ENCODE measurements around the gene DCAF7.

Gene DCAF7

DNA sequence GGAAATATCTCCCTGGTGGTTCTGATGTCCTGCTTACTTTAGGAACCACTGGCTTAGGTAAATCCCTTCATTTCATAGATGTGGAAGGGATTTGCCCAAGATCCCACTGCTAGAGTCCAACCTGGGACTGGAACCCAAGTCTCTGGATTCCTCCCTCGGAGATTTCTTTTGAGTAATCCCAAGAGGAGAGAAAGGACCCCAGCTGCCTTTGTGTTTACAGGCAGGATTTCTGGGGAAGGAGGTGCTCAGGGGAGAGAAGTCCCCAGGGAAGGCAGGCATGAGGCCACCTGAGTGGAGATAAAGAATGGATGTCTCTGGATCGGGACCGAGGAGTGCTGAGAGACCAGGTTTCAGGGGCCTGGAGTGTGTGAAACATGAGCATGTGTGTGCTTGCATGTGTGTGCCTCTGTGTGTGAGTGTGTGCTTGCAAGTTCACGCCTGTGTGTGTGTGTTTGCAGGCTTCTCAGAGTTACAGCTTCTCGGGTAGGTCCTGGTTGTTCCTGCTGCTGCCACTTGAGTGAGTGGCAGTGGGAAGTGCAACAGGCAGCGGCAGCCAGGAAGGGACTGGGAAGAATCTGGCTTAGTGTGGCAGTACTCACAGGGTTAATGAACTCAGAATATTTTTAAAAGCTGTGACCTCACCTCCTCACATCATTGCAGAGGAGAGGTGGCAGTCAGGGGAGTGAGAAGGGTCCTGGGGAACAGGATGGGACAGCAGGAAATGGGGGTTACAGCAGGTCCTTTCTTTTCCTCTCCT, 24.9 kb upstream of the DCAF7 start:
- DNase-seq (ENCODE audit: low spot score) = no peak

DNA sequence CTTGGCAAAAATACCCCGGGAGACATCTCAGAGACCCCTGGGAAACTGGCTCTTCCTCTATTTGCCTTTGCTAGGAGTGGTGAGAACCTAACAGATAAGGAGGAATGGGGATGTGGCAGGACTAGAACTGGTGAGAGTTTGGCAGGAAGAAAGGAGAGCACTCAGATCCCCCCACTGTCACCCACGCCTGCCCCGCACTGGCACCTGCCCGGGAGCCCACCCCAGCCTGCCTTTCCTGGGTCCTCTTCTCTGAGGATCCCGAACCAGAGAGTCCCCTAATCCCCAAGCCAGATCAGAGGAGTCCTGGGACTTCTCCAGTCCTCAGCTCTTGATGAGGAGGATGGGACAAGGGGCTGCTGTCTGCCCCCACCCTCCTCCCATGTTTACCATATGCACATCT, 23.4 kb upstream of the DCAF7 start:
- DNase-seq (ENCODE audit: low spot score) = no peak

DNA sequence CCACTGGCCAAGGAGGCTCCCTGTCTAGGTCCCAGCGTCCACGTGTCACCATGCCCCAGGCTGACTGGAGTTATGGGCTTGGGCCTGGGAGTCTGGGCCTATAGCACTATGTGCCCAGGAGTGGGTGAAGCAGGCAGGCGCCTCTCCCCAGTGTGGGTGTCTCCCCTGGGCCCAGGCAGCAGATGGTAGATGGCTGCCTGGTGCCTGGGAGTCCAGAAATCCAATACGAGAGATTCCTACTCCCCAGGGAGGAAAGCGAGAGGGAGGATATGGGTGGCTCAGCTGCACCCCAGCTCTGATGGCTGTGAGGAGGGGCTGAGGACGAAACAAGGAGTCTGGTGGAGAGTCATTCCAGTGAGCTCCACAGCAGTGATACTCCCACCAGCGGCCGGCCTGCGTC, 22.1 kb upstream of the DCAF7 start:
- no peak for DNase-seq (ENCODE audit: low spot score)

DNA sequence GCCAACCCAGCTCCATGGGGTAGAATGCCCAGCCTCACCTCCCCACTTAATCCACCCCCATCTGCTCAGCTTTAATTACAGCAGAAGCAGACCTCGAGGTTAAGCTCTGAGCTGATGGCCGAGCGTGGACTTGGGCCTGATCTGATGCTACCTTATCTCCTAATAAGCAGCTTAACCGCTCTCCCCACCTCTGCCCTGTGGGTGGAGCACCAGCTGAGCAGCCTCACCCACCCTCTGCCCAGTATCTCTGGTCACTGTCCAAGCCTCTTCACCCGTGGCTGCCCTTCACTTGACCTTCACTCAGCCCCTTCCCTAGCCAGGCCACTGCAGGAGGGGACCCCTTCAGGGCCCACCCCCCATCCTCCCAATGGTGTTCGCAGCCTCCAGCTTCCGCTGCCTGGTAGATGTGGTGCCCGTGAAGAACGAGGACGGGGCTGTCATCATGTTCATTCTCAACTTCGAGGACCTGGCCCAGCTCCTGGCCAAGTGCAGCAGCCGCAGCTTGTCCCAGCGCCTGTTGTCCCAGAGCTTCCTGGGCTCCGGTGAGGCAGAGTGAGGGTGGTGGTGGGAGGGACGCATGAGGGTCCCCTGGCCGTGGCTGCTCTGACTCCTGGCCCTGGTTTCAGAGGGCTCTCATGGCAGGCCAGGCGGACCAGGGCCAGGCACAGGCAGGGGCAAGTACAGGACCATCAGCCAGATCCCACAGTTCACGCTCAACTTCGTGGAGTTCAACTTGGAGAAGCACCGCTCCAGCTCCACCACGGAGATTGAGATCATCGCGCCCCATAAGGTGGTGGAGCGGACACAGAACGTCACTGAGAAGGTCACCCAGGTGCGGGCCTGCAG, 20.3 kb upstream of the DCAF7 start:
- DNase-seq (ENCODE audit: low spot score) = no peak

DNA sequence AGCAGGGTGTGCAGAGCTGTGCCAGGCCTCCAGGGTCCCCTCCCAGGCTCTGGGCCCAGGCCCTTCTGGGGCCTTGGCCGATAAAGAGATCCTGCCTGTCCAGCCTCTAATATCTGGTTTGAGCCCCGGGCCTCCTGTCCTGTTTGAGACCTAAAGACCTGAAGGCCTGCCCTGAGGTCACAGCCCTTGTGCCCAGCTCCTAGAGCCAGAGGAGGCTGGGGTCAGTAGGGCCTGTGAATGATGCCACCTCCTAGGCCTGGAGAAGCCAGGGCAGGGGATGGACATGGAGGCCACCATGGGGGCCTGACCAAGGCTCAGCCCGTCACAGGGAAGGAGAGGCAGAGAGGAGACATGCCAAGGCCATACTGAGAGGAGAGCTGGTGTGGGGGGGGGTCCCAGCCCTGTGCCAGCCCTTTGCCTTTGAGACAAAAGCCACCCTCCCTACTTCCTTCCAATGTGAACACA, 19.7 kb upstream of the DCAF7 start:
- DNase-seq (ENCODE audit: low spot score) = no peak

DNA sequence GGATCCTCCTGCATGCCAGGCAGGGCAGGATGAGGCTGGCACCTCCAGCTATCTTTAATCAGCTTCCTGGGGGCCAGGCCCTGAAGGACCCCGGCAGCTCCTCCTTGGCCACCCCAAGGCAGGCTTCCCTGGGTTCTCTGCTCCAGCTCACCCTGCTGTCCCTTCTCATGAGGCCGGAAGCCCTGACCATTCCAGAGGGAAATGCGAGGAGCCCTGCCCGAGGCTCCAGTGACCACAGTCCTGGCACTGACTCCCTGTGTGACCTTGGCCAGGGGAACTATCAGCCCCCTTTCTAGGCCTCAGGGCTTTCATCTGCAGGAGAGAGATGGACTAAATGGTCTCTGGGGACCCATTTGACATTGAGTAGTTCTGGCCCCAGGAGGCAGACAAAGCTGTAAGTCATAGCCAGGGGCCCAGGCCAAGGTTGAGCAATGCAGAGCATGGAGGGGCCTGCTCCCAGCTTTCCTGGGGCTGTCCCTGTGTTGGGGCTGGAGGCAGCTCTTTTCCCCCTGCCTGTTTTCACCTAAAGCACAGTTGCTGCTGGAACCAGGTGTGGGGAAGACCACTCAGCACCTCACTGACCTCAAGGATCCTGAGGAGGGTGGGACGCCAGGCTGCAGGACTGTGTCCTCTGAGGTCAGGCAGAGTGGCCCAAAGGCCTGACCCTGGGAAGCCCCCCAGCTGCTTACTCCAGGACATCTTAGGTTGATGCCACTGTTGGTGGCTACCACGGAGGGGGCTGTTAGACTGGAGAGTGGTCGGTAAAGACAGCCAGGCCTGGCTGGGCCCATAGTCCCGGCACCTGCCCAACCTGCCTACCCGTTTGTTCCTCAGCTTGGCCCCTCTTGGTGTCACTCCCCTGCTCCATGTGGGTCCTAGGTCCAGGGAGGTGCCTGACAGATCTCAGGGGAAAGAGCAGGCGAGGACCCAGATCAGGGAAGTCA, 19.0 kb upstream of the DCAF7 start:
- DNase-seq (ENCODE audit: low spot score) = no peak

DNA sequence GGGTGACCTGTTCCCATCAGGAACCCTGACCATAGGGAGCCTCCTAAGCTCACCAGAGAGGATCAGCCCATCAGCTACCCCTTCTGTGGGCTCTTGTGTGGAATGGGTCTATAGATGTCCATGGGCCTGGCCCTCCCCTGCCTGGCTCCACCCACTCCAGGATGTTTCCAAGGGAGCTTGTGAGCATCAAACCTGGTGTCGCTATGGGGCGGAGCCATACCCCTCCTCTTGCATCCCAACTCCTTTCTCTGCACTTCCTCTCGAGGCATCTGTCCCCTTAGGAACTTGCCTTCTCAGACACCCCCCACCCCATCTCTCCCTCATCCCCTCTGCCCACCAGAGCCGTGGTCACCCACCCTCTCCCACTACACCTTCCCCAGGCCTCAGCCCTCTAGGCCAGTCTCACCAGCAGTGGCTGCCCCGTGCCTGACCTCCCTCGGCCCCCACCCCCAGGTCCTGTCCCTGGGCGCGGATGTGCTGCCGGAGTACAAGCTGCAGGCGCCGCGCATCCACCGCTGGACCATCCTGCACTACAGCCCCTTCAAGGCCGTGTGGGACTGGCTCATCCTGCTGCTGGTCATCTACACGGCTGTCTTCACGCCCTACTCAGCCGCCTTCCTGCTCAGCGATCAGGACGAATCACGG, 16.7 kb upstream of the DCAF7 start:
- DNase-seq (ENCODE audit: low spot score) = no peak

DNA sequence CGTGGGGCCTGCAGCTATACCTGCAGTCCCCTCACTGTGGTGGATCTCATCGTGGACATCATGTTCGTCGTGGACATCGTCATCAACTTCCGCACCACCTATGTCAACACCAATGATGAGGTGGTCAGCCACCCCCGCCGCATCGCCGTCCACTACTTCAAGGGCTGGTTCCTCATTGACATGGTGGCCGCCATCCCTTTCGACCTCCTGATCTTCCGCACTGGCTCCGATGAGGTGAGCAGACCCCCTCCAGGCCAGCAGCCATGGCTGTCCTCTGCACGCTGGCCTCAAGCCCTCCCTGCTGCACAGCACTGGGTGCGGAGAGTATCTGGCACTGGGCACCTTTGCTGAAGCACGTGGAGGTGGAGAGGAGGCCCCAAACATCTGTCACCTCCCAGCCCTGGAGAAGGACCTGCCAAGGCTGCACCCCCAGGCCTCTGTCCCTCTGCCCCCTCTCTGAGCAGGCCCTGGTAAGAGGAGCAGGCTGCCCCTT, 16.2 kb upstream of the DCAF7 start:
- no peak for DNase-seq (ENCODE audit: low spot score)

DNA sequence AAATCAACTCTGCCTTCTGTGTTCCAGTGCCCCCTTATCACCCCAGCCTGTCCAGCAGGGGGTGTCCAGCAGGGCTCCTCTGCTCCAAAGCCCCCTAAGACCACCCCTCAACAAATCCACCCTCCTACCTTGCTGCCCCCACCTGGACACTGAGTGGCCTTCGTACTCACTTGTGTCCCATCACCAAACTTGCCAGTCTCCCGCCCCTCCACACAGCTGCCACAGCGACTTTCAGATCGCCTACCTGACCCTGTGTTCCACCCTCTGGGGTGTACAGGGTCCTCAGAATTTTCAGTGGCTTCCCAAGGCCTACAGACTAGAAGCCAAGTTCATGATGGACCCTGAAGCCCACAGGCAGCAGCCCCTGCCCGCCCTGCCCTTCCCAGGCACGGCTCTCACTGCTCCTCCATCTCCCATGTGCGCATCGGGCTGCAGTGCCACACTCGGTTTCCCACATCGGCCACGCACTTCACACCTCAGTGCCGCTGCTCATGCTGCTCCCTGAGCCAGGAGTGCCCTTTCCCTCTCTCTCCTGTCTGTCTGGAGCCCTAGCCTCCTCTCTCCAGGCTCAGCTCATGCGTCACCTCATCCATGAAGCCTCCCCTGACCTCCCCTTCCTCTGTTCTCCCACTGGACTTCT, 15.3 kb upstream of the DCAF7 start:
- DNase-seq (ENCODE audit: low spot score) = no peak

DNA sequence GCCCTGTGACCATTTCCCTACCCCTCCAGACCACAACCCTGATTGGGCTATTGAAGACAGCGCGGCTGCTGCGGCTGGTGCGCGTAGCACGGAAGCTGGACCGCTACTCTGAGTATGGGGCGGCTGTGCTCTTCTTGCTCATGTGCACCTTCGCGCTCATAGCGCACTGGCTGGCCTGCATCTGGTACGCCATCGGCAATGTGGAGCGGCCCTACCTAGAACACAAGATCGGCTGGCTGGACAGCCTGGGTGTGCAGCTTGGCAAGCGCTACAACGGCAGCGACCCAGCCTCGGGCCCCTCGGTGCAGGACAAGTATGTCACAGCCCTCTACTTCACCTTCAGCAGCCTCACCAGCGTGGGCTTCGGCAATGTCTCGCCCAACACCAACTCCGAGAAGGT, 14.6 kb upstream of the DCAF7 start:
- no peak for DNase-seq (ENCODE audit: low spot score)

DNA sequence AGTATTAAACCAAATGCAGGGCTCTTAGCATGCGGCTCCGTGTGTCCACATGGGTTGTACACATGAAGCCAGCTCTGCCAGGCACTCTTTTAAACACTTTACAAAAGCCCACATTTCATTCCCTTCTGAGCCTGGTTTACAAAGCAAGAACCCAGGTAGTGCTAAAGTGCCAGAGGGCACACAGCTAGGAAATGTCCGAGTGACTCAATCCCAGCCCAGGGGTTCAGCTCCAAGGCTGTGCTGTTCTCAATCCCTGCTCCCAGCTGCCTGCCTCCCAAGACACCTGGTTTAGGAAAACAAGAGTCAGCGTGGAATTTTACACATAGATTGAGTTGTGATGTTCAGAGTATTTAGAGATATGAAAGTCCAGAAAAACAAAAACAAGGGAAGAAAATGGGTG, 13.3 kb upstream of the DCAF7 start:
- DNase-seq (ENCODE audit: low spot score) = no peak

DNA sequence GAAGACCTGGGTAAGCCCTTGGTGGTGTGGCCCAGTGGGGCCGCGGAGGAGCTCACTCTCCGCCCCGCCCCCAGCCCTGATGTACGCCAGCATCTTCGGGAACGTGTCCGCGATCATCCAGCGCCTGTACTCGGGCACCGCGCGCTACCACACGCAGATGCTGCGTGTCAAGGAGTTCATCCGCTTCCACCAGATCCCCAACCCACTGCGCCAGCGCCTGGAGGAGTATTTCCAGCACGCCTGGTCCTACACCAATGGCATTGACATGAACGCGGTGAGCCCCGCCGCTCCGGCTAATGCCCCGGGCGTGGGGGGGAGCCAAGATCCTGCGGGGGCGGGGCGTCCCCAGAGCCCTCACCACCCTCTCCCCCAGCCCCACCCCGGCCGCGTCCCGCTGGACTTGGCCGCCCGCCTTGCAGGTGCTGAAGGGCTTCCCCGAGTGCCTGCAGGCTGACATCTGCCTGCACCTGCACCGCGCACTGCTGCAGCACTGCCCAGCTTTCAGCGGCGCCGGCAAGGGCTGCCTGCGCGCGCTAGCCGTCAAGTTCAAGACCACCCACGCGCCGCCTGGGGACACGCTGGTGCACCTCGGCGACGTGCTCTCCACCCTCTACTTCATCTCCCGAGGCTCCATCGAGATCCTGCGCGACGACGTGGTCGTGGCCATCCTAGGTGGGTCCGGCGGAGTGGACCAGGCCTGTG, 12.1 kb upstream of the DCAF7 start:
- DNase-seq (ENCODE audit: low spot score) = no peak

DNA sequence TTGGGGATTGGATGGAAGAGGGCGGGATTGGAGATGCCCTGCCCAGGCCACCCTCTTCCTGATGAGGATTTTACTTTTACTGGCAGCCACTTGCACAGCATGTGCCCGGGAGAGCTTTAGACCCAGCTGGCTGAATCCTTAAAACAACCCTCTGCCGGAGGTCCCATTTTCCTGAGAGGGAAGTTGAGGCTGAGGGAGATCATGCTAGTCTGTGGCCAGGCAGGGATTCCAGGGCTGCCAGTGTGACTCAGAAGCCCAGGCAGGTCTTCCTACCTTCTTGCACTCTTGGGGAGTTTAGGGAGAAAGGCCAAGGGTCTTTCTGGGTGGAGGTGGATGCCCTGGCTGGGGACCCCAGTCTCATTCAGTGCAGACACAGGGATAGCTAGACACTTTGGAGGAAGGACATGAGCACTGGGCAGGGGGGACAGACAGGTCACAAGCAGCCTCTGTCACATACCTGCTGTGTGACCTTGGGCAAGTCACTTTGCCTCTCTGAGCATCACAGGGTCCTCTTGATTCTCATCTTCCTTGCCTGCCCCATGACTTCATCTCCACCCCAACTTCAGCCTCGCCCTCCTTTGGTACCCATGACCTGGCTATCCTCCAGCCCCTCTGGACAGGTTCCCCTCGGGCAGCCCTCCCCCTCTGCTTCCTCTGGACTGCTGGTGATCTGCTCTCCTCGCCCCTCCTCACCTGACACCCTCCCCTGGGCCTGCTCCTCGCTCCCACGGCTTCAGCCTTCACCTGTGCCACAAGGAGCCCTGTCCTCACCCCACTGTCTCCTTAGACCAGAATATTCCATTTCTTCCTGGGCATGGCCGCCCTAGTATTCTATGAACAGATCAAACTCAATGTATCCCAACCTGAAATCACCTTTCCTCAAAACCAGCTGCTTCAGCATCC, 11.3 kb upstream of the DCAF7 start:
- DNase-seq (ENCODE audit: low spot score) = no peak

DNA sequence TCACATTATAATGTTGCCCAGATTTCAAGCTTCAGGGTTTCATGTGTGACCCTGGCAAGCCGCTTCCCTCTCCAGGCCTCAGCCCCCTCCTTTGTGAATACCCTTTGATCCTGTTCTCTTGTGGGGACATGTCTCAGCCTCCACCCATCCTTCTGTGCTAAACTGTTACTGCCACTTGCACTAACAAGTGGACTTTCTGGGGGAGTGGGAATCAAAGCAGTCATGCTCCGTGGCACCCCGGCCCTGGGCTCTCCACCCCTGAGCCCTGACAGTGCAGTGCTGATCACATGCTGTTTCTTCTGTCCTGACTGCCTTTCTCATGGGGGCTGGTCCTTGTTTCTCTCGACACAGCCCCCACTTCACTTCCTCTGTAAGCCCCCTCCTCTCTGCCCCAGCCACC, 9.7 kb upstream of the DCAF7 start:
- no peak for DNase-seq (ENCODE audit: low spot score)

DNA sequence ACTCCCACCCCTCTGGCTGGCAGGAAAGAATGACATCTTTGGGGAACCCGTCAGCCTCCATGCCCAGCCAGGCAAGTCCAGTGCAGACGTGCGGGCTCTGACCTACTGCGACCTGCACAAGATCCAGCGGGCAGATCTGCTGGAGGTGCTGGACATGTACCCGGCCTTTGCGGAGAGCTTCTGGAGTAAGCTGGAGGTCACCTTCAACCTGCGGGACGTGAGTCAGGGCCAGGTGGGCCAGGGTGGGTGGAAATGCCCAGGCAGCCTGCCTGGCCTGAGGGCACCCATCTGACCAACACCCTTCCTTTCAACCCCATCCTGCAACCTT, 8.1 kb upstream of the DCAF7 start:
- DNase-seq (ENCODE audit: low spot score) = no peak

DNA sequence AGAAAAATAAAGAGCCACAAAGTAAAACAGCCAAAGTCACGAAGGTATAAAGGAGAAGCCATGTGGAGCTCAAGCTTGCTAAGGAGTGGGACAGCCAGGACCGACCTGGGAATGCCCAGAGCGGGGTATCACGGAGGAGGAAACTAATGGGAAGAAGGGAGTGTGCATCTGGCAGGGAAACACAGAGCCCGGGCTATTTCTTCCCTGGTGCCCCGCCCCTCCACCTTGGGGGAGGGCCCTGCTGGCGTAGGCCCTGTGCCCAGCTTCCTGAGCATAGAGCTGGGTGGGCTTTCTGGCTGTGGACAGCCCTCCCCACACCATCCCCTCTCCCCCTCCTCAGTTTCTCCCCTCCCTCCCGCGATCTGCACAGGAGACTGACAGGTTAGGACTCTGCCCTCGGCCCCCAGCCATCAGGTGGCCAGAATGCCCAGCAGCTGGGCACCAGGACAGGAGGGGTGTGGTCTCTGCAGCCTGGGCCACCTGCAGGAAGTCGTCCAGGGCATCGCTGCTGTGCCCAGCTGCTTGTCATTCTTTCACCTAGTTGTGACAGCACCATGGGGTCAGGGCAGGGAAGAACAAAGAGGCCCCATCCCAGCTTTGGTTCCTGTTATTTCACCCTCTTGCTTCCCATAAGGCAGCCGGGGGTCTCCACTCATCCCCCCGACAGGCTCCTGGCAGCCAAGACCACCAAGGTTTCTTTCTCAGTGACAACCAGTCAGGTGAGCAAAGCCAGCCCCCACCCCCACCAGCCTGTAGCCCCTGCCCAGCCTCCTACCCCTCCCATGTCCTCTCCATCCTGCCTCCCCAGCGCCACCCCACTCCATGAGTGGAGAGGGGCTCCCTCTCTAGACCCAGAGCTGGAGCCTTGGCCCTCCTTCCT, 7.1 kb upstream of the DCAF7 start:
- no peak for DNase-seq (ENCODE audit: low spot score)

DNA sequence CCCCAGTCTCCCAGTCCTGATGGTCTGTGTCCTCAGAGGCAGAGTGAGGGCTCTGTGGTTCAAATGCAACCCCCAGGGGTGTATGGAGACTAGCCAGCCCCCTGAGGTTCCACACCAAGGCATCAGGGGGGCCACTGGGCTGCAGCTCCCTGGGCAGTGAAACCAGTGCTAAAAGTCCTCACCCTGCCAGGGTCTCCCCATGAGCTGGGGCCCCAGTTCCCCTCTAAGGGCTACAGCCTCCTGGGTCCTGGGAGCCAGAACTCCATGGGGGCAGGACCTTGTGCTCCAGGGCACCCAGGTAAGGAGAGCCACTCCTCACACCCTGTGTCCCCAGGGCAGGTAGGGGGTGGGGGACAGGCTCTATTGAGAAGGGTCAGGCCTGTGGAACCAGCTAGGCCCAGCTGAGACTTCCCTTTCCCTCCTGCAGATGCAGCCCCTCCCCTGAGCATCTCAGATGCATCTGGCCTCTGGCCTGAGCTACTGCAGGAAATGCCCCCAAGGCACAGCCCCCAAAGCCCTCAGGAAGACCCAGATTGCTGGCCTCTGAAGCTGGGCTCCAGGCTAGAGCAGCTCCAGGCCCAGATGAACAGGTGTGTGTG, 6.4 kb upstream of the DCAF7 start:
- no peak for DNase-seq (ENCODE audit: low spot score)

Data from RKO (cell line).